ENCODE measurements around the gene PSTPIP2. TPM values are rescaled to one million over a fixed set of nuclear protein-coding genes. Genes with fewer than 3 reads are reported as not detected.

Gene PSTPIP2
- total RNA-seq, 1 donor from 2014 or later, result 9.6 TPM

DNA sequence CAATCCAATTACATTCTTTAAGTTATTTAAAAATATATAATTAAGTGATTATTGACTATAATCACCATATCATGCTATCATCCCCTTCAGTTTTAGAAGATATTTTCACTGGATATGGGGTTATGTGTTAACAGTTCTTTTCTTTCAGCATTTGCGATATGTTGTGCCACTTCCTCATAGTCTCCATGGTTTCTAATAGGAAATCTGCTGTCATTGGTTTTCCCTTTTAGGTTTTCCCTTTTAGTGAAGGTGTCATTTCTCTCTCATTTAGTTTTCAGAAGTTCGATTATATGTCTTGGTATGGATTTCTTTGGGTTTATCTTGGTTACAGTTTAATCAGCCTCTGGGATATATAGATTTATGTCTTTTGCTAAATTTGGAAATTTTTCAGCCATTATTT, 70.2 kb downstream of the PSTPIP2 start:
- Mint-ChIP-seq H3K4me1 (ENCODE audit: unreplicated experiment) (peaks cover 5% of the 10 kb centered on the region), H3K36me3 (peaks cover 15% of the 10 kb centered on the region), H3K9me3 (no peaks in the 10 kb centered on the region), H3K4me3 (no peak overlapping the region), H3K27ac (no peak overlapping the region), H3K27me3 (no peaks in the 10 kb centered on the region)
- no peak for DNase-seq (ENCODE audit: extremely low spot score, unreplicated experiment)
- TF ChIP-seq, protein P1, sequence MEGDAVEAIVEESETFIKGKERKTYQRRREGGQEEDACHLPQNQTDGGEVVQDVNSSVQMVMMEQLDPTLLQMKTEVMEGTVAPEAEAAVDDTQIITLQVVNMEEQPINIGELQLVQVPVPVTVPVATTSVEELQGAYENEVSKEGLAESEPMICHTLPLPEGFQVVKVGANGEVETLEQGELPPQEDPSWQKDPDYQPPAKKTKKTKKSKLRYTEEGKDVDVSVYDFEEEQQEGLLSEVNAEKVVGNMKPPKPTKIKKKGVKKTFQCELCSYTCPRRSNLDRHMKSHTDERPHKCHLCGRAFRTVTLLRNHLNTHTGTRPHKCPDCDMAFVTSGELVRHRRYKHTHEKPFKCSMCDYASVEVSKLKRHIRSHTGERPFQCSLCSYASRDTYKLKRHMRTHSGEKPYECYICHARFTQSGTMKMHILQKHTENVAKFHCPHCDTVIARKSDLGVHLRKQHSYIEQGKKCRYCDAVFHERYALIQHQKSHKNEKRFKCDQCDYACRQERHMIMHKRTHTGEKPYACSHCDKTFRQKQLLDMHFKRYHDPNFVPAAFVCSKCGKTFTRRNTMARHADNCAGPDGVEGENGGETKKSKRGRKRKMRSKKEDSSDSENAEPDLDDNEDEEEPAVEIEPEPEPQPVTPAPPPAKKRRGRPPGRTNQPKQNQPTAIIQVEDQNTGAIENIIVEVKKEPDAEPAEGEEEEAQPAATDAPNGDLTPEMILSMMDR (conservative IDR thresholded peaks at IDR 0.05), result no peak

DNA sequence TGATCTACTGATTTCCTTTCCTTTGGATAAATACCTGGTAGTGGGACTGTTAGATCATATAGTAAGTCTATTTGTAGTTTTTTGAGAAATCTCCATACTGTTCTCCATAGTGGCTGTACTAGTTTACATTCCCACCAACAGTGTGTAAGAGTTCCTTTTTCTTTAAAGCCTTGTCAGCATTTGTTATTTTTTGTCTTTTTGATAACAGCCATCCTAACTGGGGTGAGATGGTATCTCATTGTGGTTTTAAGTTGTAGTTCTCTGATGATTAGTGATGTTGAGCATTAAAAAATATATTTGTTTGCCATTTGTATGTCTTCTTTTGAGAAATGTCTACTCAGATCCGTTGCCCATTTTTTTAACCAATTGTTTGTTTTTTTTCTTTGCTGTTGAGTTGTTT, 71.0 kb downstream of the PSTPIP2 start:
- Mint-ChIP-seq H3K4me3 (no peak overlapping the region), H3K27ac (no peak overlapping the region), H3K9me3 (no peaks in the 10 kb centered on the region), H3K4me1 (ENCODE audit: unreplicated experiment) (peaks cover 5% of the 10 kb centered on the region), H3K27me3 (no peaks in the 10 kb centered on the region), H3K36me3 (peaks cover 15% of the 10 kb centered on the region)
- no peak for DNase-seq (ENCODE audit: extremely low spot score, unreplicated experiment)
- TF ChIP-seq, protein P1 (conservative IDR thresholded peaks at IDR 0.05), result no peak

DNA sequence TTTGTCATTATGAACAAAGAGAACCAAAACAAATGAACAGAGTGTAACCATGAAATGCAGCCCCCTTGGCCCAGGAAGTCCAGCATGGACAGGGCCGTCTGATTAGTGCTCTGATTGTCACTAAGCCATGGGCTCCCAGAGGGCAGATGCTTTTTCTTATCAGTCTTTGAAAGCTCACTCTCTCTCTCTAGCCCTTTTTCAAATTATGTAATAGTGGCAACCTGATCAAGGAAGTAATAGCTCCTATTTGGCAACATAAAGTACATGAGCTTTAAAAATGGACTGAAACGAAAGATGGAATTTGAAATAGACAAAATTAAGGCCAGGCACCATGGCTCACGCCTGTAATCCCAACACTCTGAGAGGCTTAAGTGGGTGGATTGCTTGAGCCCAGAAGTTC, 72.5 kb downstream of the PSTPIP2 start:
- peaks cover 15% of the 10 kb centered on the region for H3K36me3 Mint-ChIP-seq
- no peak overlapping the region for H3K4me3 Mint-ChIP-seq
- no peak overlapping the region for H3K27ac Mint-ChIP-seq
- peaks cover 5% of the 10 kb centered on the region for H3K4me1 Mint-ChIP-seq (ENCODE audit: unreplicated experiment)
- TF ChIP-seq, protein P1 (conservative IDR thresholded peaks at IDR 0.05), result no peak
- no peak for DNase-seq (ENCODE audit: extremely low spot score, unreplicated experiment)
- no peaks in the 10 kb centered on the region for H3K9me3 Mint-ChIP-seq
- H3K27me3 Mint-ChIP-seq, result no peaks in the 10 kb centered on the region

DNA sequence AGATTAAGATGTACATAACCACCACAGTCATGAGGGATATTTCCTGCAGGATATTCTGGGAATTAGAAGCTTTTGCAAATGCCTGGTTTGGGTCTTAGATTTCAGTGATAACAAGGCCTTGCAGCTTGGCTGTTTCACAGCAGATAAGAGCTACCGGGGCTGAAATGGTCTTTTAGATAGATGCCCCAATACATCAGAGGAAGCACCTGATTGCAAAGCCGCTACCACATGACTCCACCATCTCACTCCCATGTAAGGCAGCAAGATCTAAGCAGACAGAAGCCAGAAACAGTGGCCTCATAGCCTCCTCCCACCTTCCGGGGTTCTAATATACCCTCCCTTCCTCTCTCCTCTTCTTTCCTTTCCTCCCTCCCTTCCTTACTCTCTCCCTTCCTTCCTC, 73.8 kb downstream of the PSTPIP2 start:
- TF ChIP-seq, protein P1 (conservative IDR thresholded peaks at IDR 0.05), result no peak
- H3K4me1 Mint-ChIP-seq (ENCODE audit: unreplicated experiment), result peaks cover 5% of the 10 kb centered on the region
- H3K27ac Mint-ChIP-seq, result no peak overlapping the region
- no peaks in the 10 kb centered on the region for H3K9me3 Mint-ChIP-seq
- peaks cover 18% of the 10 kb centered on the region for H3K36me3 Mint-ChIP-seq
- no peaks in the 10 kb centered on the region for H3K27me3 Mint-ChIP-seq
- DNase-seq (ENCODE audit: extremely low spot score, unreplicated experiment), result no peak
- H3K4me3 Mint-ChIP-seq, result no peak overlapping the region

DNA sequence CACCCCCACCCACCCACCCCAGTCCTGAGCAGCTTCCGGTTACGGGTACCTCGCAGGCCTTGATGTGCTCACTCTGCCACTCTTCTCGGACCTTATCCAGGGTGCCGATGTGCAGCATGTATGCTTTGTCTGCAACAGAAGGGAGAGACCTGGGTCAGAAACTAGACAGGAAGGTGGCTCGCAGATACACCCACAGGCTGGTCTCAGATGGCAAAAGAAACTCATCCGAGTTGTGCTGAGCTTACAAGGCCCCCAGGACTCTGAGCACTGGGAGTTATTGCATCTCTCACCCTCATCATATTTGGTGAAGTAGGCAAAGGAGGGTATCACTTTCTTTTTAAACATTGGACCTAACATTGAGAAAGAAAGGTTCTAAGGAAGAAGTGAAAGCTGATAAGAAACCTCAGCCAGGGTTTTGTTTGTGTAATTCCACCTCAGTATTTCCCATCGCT, 74.3 kb downstream of the PSTPIP2 start:
- TF ChIP-seq, protein P1 (conservative IDR thresholded peaks at IDR 0.05), result no peak

DNA sequence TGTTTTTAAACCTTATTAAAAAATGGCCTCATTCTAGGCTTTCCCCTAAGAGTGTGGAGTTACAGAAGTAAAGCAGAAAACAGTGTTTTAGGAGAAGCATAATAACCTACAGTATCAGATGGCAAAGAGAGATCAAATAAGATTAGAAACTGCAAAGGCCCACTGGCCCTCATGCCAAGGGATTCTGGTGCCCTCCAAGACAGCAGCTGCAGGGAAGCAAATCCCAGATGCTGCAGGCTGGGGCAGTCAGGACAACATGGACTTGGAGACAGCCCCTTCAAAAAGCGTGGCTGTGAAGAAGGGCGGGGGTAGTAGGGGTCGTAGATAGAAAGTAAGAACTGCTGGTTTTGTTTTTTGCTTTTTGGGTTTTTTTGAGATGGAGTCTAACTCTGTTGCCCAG, 76.6 kb downstream of the PSTPIP2 start:
- no peak overlapping the region for H3K4me3 Mint-ChIP-seq
- no peak overlapping the region for H3K27ac Mint-ChIP-seq
- TF ChIP-seq, protein P1 (conservative IDR thresholded peaks at IDR 0.05), result no peak
- peaks cover 5% of the 10 kb centered on the region for H3K4me1 Mint-ChIP-seq (ENCODE audit: unreplicated experiment)
- H3K36me3 Mint-ChIP-seq, result peaks cover 3% of the 10 kb centered on the region
- DNase-seq (ENCODE audit: extremely low spot score, unreplicated experiment), result no peak
- H3K9me3 Mint-ChIP-seq, result no peaks in the 10 kb centered on the region
- H3K27me3 Mint-ChIP-seq, result no peaks in the 10 kb centered on the region

More for the DNA sequence above, 74.3 kb downstream of the PSTPIP2 start:
- H3K9me3 Mint-ChIP-seq, result no peaks in the 10 kb centered on the region
- no peak overlapping the region for H3K4me3 Mint-ChIP-seq
- no peaks in the 10 kb centered on the region for H3K27me3 Mint-ChIP-seq
- H3K36me3 Mint-ChIP-seq, result peaks cover 15% of the 10 kb centered on the region
- no peak overlapping the region for H3K27ac Mint-ChIP-seq
- no peak for DNase-seq (ENCODE audit: extremely low spot score, unreplicated experiment)
- peaks cover 5% of the 10 kb centered on the region for H3K4me1 Mint-ChIP-seq (ENCODE audit: unreplicated experiment)

Data from type B pancreatic cell (in vitro differentiated cells).